Right lobe of liver (tissue), 6 donors: ENCODE results near the gene RPL29. TPM values are rescaled to one million over a fixed set of nuclear protein-coding genes. Genes with fewer than 3 reads are reported as not detected.

Experiments
- ATAC-seq, 4 donors: fragments of 200-7000 bp; cut with Tn5 transposase; one replicate each; pipeline ENCODE4 v1.9.1; 2020; ENCODE audit warnings: mild to moderate bottlenecking in 4 of 4, moderate library complexity in 4 of 4
- DNase-seq, 3 donors: peaks; one replicate each; pipeline ENCODE4 v3.0.0-alpha.2; 2020
- H3K27ac ChIP-seq, 3 donors: fragments of 200-600 bp; one replicate each; pipeline ENCODE4 v1.8.0; 2022
- H3K27me3 ChIP-seq, 2 donors: fragments of 200-600 bp; one replicate each; pipeline ENCODE4 v1.8.0; 2022
- H3K36me3 ChIP-seq, 4 donors: fragments of 200-600 bp; sonication (generic) in 1 of 4; one replicate each; pipeline versions ENCODE4 v1.5.1 to v1.8.0; 2017 to 2022; ENCODE audit warnings: control low read depth in 1 of 4
- H3K4me1 ChIP-seq, 4 donors: fragments of 200-600 bp; sonication (generic) in 1 of 4; one replicate each; pipeline versions ENCODE4 v1.5.1 to v1.8.0; 2017 to 2022; ENCODE audit warnings: control low read depth in 1 of 4
- H3K4me3 ChIP-seq, 3 donors: fragments of 200-600 bp; one replicate each; pipeline ENCODE4 v1.8.0; 2022
- H3K9me3 ChIP-seq, 4 donors: fragments of 200-600 bp; sonication (generic) in 1 of 4; one replicate each; pipeline versions ENCODE4 v1.5.1 to v1.8.0; 2017 to 2022; ENCODE audit warnings: control low read depth in 1 of 4
- POLR2A ChIP-seq: fragments of 450-650 bp; IDR thresholded peaks from one replicate; pipeline ENCODE4 v1.6.1; 2017; ENCODE audit warnings: antibody characterized with exemption, mild to moderate bottlenecking
- WGBS: methylation state at CpG from one replicate; pipeline ENCODE4 v1.1.6; 2018; ENCODE audit warnings: low coverage, low lambda C conversion rate; ENCODE audit not compliant: insufficient coverage; ENCODE audit errors: missing lambda C conversion rate; 5-methylcytosine and 5-hydroxymethylcytosine counted together
- intact Hi-C, 2 donors: fragments of 100-400 bp; cut with DNase I; formaldehyde crosslinking; loops; one replicate each; pipeline versions ENCODE4 v1.11.2 to v1.14.1; 2022
- total RNA-seq, 6 experiments: library from RNA; depleted of rRNA in 2 of 6; stranded (reverse); fragments of >200 nt in 2 of 6; fragmentation: NEBNext Ultra II Directional in 3 of 6; extraction: Animal tissue kit (Norgen Biotek cat#: 25700) in 3 of 6; gene quantifications; one replicate each; pipeline versions ENCODE4 v1.1.0 to v1.2.4, GENCODE V29; 2016 to 2023
- TF ChIP-seq, protein P1 (sequence below), 4 donors: fragments of 200-600 bp in 3 of 4; fragments of 450-650 bp in 1 of 4; IDR thresholded peaks; one replicate each; pipeline versions ENCODE4 v1.5.1 to v1.8.0; 2016 to 2022; ENCODE audit warnings: antibody characterized with exemption in 4 of 4, mild to moderate bottlenecking in 2 of 4
- donor health status: DM: no; HTN: yes; CAD: no.
- donor health status: DM: no; HTN: no; CAD: no.
- donor health status: DM: no; HTN: no; CAD: no.
- donor health status: DM: no; HTN: yes; CAD: no.
- donor health status: DM: no; HTN: yes; CAD: no.

Gene RPL29
- total RNA-seq, 6 experiments from 2014 or later = 396 to 971 (median 447) TPM

DNA sequence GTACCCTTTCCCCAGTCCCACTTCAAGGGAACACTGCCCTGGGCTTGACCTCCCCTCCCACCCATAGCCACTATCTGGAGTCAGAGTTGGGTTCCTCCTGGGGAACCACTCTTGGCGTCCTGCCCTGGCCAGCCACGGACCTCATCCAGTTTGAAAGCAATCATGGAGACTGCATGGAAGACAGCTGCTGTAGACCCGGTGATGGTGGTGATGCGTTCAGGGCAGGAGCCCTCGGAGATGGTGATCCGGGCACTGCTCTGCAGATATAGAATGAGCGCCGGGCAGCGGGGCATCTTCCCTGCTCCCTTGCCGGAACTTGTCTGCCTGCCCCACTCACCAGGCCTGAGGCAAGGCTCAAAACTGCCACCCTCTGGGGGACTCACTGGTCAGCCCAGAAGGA, 35.3 kb downstream of the RPL29 start:
- peaks cover 0 to 19% (median 2%) of the 10 kb centered on the region in 4 donors for H3K4me1 ChIP-seq
- ATAC-seq = no peak
- no CpG with 5 or more reads among the region's 10 CpGs for WGBS

DNA sequence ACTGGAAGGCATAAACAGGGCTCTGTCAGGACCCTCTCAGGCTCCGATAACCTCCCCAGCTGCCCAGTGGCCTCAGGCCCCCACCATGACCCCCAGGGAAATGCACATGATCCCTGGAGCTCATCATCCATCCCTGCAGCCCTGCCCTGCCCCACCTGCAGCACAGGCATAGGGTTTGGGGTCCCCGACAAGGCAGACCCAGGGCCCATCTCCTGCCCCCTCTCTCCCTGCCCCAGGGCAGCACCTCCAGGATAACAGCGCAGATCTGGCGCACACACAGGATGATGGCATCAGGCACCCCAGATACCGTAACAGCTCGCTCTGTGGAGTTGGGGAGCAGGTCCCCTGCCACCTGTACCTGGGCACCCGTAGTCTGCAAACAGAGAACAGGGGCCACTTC, 36.0 kb downstream of the RPL29 start:
- WGBS = 83% methylated on average over 1 of the region's 7 CpGs
- no peaks in the 10 kb centered on the region for H3K9me3 ChIP-seq
- no peaks in the 10 kb centered on the region for H3K36me3 ChIP-seq
- TF ChIP-seq, protein P1, sequence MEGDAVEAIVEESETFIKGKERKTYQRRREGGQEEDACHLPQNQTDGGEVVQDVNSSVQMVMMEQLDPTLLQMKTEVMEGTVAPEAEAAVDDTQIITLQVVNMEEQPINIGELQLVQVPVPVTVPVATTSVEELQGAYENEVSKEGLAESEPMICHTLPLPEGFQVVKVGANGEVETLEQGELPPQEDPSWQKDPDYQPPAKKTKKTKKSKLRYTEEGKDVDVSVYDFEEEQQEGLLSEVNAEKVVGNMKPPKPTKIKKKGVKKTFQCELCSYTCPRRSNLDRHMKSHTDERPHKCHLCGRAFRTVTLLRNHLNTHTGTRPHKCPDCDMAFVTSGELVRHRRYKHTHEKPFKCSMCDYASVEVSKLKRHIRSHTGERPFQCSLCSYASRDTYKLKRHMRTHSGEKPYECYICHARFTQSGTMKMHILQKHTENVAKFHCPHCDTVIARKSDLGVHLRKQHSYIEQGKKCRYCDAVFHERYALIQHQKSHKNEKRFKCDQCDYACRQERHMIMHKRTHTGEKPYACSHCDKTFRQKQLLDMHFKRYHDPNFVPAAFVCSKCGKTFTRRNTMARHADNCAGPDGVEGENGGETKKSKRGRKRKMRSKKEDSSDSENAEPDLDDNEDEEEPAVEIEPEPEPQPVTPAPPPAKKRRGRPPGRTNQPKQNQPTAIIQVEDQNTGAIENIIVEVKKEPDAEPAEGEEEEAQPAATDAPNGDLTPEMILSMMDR (IDR thresholded peaks at IDR 0.05) = no peak
- TF ChIP-seq POLR2A = no peak
- no peaks in the 10 kb centered on the region for H3K27me3 ChIP-seq
- H3K4me1 ChIP-seq = peaks cover 0 to 19% (median 2%) of the 10 kb centered on the region in 4 donors
- no peak for ATAC-seq
- no peak overlapping the region for H3K4me3 ChIP-seq
- intact Hi-C loops = no loop called here
- DNase-seq = no peak
- no peak overlapping the region for H3K27ac ChIP-seq

More for the DNA sequence above, 35.3 kb downstream of the RPL29 start:
- Histone ChIP-seq H3K27me3 (no peaks in the 10 kb centered on the region), H3K36me3 (no peaks in the 10 kb centered on the region), H3K9me3 (no peaks in the 10 kb centered on the region), H3K4me3 (no peak overlapping the region), H3K27ac (no peak overlapping the region)
- DNase-seq = no peak
- TF ChIP-seq, protein P1 (IDR thresholded peaks at IDR 0.05) = no peak
- TF ChIP-seq POLR2A = no peak
- intact Hi-C loops = no loop called here

DNA sequence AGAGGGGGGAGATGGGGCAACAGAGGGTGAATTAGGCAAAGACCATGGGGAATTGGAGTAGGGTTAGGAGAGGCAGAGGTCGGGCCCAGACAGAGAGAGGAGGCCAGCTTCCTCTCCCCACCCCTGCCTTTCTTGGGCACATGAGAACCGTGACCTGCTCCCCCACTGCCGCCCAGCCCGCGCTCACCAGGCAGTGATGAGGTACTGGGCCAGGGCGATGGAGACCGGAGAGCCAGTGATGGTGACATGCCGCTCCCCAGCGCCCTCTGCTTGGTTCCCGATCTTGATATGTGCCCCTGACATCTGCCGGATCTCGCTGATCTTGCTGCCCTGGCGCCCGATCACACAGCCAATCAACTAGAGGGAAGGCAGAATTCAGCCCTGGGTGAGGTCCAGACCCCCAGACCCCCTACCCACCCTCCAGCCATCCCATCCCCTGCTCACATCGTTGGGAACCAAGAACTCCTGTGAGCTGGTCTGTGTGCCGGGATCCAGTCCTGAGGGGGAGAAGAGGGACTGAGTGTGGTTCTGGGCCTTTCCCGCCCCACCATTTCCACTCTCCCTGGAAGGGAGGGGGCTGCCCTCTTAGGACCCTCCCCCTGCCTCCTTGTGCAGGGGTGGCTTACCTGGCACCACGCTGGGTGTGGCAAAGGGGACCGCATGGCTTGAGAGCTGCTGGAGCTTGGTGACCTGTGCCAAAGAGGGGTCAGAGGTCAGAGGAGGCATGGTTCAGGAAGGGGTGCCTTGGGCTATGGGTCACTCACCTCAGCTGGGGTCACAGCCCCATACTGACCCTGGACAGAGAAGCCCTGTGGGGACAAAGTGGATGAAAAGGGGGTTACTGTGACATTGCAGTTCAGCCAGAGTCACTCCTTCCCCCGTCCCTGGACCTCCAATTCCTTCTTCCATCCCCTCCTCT, 36.8 kb downstream of the RPL29 start:
- no peak for TF ChIP-seq POLR2A
- TF ChIP-seq, protein P1 (IDR thresholded peaks at IDR 0.05) = no peak
- H3K27me3 ChIP-seq = no peaks in the 10 kb centered on the region
- H3K36me3 ChIP-seq = no peaks in the 10 kb centered on the region
- peak in 2 of 4 donors; percentile 13 to 30 for ATAC-seq
- peaks cover 0 to 19% (median 2%) of the 10 kb centered on the region in 4 donors for H3K4me1 ChIP-seq
- no peak for DNase-seq
- no peak overlapping the region for H3K27ac ChIP-seq
- WGBS = 85% methylated on average over 8 of the region's 20 CpGs
- no peak overlapping the region for H3K4me3 ChIP-seq
- intact Hi-C loops = no loop called here
- H3K9me3 ChIP-seq = no peaks in the 10 kb centered on the region

DNA sequence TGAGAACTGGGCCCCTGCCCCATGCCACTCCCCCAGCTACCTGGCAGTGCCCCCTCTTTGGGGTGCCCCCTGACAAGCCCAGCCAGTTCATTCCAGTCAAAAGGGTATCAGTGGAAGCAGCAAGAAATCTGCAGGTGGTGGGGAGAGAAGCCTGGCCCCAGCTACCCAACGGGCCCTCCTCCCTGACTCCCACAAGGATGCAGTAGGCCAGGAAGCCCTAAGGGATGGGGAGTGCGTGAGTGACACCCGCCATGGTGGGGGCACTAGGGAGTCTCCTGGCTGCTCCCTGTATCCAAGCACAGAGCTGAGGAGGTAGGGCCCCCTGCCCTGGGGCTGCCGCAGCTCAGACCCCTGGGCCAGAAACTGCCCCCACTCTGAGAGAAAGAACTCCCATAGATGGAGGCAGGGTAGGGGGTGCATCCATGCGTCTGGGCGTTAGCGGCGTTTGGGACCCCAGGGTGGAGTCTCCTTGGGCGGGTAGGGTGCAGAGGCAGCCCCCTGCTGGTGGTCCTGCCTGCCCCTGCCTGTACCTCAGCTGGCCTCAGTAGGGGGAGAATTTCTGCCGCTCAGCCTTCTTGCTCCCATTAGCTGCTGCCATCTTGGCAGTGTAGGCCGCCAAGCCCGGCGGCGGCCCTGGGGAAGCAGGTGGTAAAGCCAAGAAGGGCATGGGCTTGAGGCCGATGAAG, 38.0 kb downstream of the RPL29 start:
- Histone ChIP-seq H3K27ac (no peak overlapping the region), H3K36me3 (no peaks in the 10 kb centered on the region), H3K9me3 (no peaks in the 10 kb centered on the region), H3K4me1 (peaks cover 0 to 19% (median 2%) of the 10 kb centered on the region in 4 donors), H3K27me3 (no peaks in the 10 kb centered on the region), H3K4me3 (no peak overlapping the region)
- no peak for DNase-seq
- WGBS = 100% methylated on average over 1 of the region's 15 CpGs
- intact Hi-C loops = no loop called here
- no peak for ATAC-seq
- no peak for TF ChIP-seq POLR2A
- TF ChIP-seq, protein P1 (IDR thresholded peaks at IDR 0.05) = no peak
